NT2/D1 (cell line): ENCODE results near the gene PKNOX2.

Experiments used
- DNase-seq: peaks from one replicate; pipeline ENCODE4 v3.0.0-alpha.2; 2011; ENCODE audit warnings: low read depth, low spot score
- H3K27me3 ChIP-seq: 2 replicates; pipeline ENCODE4 v1.6.0; 2011; ENCODE audit warnings: mild to moderate bottlenecking; ENCODE audit not compliant: insufficient read length, insufficient read depth
- H3K36me3 ChIP-seq: 2 replicates; pipeline ENCODE4 v1.6.1; 2011; ENCODE audit warnings: mild to moderate bottlenecking, low read length, mixed read lengths; ENCODE audit not compliant: insufficient read depth, insufficient read length
- H3K4me1 ChIP-seq: 2 replicates; pipeline ENCODE4 v1.5.1; 2011; ENCODE audit not compliant: insufficient read depth, insufficient read length
- H3K4me3 ChIP-seq: 2 replicates; pipeline ENCODE4 v1.5.1; 2011; ENCODE audit warnings: low read depth; ENCODE audit not compliant: insufficient read length
- H3K9ac ChIP-seq: 2 replicates; pipeline ENCODE4 v1.6.0; 2011; ENCODE audit warnings: low read depth; ENCODE audit not compliant: insufficient read length
- H3K9me3 ChIP-seq: 2 replicates; pipeline ENCODE4 v1.5.1; 2011; ENCODE audit warnings: mild to moderate bottlenecking, low read length; ENCODE audit not compliant: insufficient read depth
- SUZ12 ChIP-seq: IDR thresholded peaks from 2 replicates; pipeline ENCODE4 v1.6.1; 2011; ENCODE audit not compliant: insufficient read length, insufficient read depth; ENCODE audit errors: extremely low read depth
- YY1 ChIP-seq: IDR thresholded peaks from 2 replicates; pipeline ENCODE4 v1.6.1; 2011; ENCODE audit not compliant: insufficient read length, insufficient read depth
- ZNF274 ChIP-seq: IDR thresholded peaks from 2 replicates; pipeline ENCODE4 v1.6.1; 2011; ENCODE audit warnings: mild to moderate bottlenecking, low read depth, low read length

PKNOX2 gene

GRCh38 chr11:125416981-125417935 is 252.7 kb downstream of the PKNOX2 start:
- Histone ChIP-seq H3K4me3 (no peak overlapping the region), H3K9me3 (no peaks in the 10 kb centered on the region), H3K9ac (no peak overlapping the region), H3K36me3 (no peaks in the 10 kb centered on the region), H3K27me3 (no peaks in the 10 kb centered on the region), H3K4me1 (peaks cover 4% of the 10 kb centered on the region)
- no peak for DNase-seq
- TF ChIP-seq YY1, result no peak
- TF ChIP-seq SUZ12, result no peak
- TF ChIP-seq ZNF274, result no peak

- Histone ChIP-seq H3K9me3 (no peaks in the 10 kb centered on the region), H3K36me3 (no peaks in the 10 kb centered on the region), H3K4me3 (no peak overlapping the region), H3K27me3 (no peaks in the 10 kb centered on the region), H3K4me1 (peaks cover 4% of the 10 kb centered on the region), H3K9ac (no peak overlapping the region)
- no peak for DNase-seq
- TF ChIP-seq ZNF274 (no peak), SUZ12 (no peak)
Observed at GRCh38 chr11:125418396-125418795, 253.8 kb downstream of the PKNOX2 start.

- TF ChIP-seq ZNF274 (no peak), YY1 (no peak), SUZ12 (no peak)
- H3K36me3 ChIP-seq, result no peaks in the 10 kb centered on the region
- H3K4me3 ChIP-seq, result no peak overlapping the region
- no peaks in the 10 kb centered on the region for H3K27me3 ChIP-seq
- no peaks in the 10 kb centered on the region for H3K9me3 ChIP-seq
- H3K4me1 ChIP-seq, result peaks cover 4% of the 10 kb centered on the region
- DNase-seq, result no peak
- no peak overlapping the region for H3K9ac ChIP-seq
Observed at GRCh38 chr11:125422681-125423080, 258.1 kb downstream of the PKNOX2 start.

- TF ChIP-seq YY1 (no peak), ZNF274 (no peak), SUZ12 (no peak)
- Histone ChIP-seq H3K27me3 (no peaks in the 10 kb centered on the region), H3K9ac (no peak overlapping the region), H3K36me3 (no peaks in the 10 kb centered on the region), H3K4me3 (no peak overlapping the region), H3K4me1 (peaks cover 2% of the 10 kb centered on the region), H3K9me3 (no peaks in the 10 kb centered on the region)
- no peak for DNase-seq
Observed at GRCh38 chr11:125423247-125423849, 258.8 kb downstream of the PKNOX2 start.

GRCh38 chr11:125425601-125426000 is 261.1 kb downstream of the PKNOX2 start:
- H3K4me1 ChIP-seq, result no peaks in the 10 kb centered on the region
- no peak for TF ChIP-seq SUZ12
- no peak for TF ChIP-seq ZNF274
- no peak for TF ChIP-seq YY1
- H3K27me3 ChIP-seq, result no peaks in the 10 kb centered on the region
- DNase-seq, result no peak
- H3K4me3 ChIP-seq, result no peak overlapping the region
- no peak overlapping the region for H3K9ac ChIP-seq
- no peaks in the 10 kb centered on the region for H3K36me3 ChIP-seq
- no peaks in the 10 kb centered on the region for H3K9me3 ChIP-seq

- no peak for DNase-seq
- peaks cover 7% of the 10 kb centered on the region for H3K36me3 ChIP-seq
- no peak overlapping the region for H3K9ac ChIP-seq
- H3K4me3 ChIP-seq, result no peak overlapping the region
- TF ChIP-seq SUZ12 (no peak), YY1 (no peak)
- H3K4me1 ChIP-seq, result no peaks in the 10 kb centered on the region
- H3K9me3 ChIP-seq, result no peaks in the 10 kb centered on the region
- H3K27me3 ChIP-seq, result no peaks in the 10 kb centered on the region
Observed at GRCh38 chr11:125426818-125427528, 262.4 kb downstream of the PKNOX2 start.

- no peaks in the 10 kb centered on the region for H3K27me3 ChIP-seq
- H3K9ac ChIP-seq, result no peak overlapping the region
- H3K4me1 ChIP-seq, result no peaks in the 10 kb centered on the region
- H3K9me3 ChIP-seq, result no peaks in the 10 kb centered on the region
- no peak for DNase-seq
- TF ChIP-seq SUZ12, result no peak
- TF ChIP-seq ZNF274, result no peak
- TF ChIP-seq YY1, result no peak
- H3K4me3 ChIP-seq, result no peak overlapping the region
- H3K36me3 ChIP-seq, result peaks cover 7% of the 10 kb centered on the region
Observed at GRCh38 chr11:125428486-125429173, 264.1 kb downstream of the PKNOX2 start.
